HepG2 (cell line): ENCODE data around the gene IGFBP6. TPM values are rescaled to one million over a fixed set of nuclear protein-coding genes. Genes with fewer than 3 reads are reported as not detected.

ENCODE experiments used
- CBX1 ChIP-seq: IDR thresholded peaks from one replicate; pipeline ENCODE4 v1.6.1; 2016; ENCODE audit warnings: antibody characterized with exemption, low read depth
- NR2F2 ChIP-seq: IDR thresholded peaks from 2 replicates; pipeline ENCODE4 v1.6.1; 2012; ENCODE audit warnings: low read depth, inconsistent platforms, borderline replicate concordance
- PPARG ChIP-seq: conservative IDR thresholded peaks from 2 replicates; pipeline ENCODE4 v1.6.1; 2016; ENCODE audit warnings: missing biosample characterization, missing genetic modification reagents
- polyA plus RNA-seq, 8 experiments: library from polyadenylated mRNA; depleted of rRNA in 3 of 8; stranded (reverse) in 7 of 8; unstranded in 1 of 8; fragments of >200 nt; fragmentation: Illumina TruSeq in 4 of 8; extraction: Trizol in 4 of 8; gene quantifications; 2 replicates each; pipeline versions ENCODE4 v1.2.1 to v1.2.3, GENCODE V29; 2011 to 2016; ENCODE audit warnings: low read depth in 4 of 8, missing spikeins in 1 of 8, mixed read lengths in 1 of 8; ENCODE audit not compliant: insufficient read depth in 1 of 8
- total RNA-seq, 5 experiments: library from RNA; depleted of rRNA; stranded (reverse); fragments of >200 nt; fragmentation: Illumina TruSeq; extraction: Trizol; gene quantifications; 2 replicates each; pipeline ENCODE4 v1.2.3, GENCODE V29; 2016; ENCODE audit warnings: low read depth in 1 of 5
- TF ChIP-seq, protein P1 (sequence below): sonication (generic); formaldehyde crosslinking; conservative IDR thresholded peaks from 2 replicates; pipeline ENCODE4 v1.4.0; 2020; ENCODE audit warnings: mild to moderate bottlenecking, missing genetic modification reagents, moderate library complexity
- TF ChIP-seq, protein P2 (sequence below): sonication (generic); formaldehyde crosslinking; IDR thresholded peaks from 2 replicates; pipeline ENCODE4 v1.4.0; 2020; ENCODE audit warnings: mild to moderate bottlenecking, missing genetic modification reagents

Gene IGFBP6
- total and polyA plus RNA-seq, 2 of the 13 experiments (the other 11 are each of a cell fraction or from before 2014, with no cell fraction given) = 3.9 to 25.2 TPM

DNA sequence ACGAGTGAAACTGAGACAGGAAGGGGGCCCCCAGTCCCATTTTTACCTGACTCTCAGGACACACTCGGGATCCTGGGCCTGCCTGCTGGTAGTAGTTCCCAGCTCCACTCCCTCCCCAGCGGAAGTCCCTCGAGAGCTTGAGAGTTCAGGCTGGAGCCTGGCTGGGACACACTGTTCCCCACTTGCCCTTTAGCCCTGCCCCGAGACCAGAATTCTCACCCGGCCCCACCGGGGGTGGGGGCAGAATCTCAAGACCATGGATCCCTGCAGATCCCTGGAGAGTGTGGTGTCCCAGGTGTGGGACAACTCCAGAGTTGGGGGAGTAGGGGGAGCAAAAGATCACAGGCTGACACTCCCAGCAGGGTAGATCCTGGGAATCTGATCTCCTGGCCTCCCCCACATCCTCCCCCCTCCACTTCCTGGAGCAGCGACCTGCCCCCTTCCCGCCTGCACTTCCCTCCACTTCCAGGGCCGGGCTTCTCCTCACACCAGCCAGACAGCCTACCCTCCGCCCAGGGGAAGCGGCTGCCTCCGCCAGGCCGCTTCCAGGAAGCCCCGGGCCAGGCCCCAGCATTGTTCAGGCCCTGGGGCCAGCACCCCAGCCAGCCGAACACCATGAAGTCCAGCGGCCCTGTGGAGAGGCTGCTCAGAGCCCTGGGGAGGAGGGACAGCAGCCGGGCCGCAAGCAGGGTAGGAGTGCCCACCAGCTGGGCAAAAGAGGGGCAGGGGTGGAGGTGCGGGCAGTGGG is 47.7 kb upstream of the IGFBP6 start, which contains the start of gene TNS2 (continued):
- TF ChIP-seq, protein P1, sequence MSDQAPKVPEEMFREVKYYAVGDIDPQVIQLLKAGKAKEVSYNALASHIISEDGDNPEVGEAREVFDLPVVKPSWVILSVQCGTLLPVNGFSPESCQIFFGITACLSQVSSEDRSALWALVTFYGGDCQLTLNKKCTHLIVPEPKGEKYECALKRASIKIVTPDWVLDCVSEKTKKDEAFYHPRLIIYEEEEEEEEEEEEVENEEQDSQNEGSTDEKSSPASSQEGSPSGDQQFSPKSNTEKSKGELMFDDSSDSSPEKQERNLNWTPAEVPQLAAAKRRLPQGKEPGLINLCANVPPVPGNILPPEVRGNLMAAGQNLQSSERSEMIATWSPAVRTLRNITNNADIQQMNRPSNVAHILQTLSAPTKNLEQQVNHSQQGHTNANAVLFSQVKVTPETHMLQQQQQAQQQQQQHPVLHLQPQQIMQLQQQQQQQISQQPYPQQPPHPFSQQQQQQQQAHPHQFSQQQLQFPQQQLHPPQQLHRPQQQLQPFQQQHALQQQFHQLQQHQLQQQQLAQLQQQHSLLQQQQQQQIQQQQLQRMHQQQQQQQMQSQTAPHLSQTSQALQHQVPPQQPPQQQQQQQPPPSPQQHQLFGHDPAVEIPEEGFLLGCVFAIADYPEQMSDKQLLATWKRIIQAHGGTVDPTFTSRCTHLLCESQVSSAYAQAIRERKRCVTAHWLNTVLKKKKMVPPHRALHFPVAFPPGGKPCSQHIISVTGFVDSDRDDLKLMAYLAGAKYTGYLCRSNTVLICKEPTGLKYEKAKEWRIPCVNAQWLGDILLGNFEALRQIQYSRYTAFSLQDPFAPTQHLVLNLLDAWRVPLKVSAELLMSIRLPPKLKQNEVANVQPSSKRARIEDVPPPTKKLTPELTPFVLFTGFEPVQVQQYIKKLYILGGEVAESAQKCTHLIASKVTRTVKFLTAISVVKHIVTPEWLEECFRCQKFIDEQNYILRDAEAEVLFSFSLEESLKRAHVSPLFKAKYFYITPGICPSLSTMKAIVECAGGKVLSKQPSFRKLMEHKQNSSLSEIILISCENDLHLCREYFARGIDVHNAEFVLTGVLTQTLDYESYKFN (CRISPR knock-in tag) = peak; percentile 69
- TF ChIP-seq PPARG (CRISPR knock-in tag) (0 out of 2 replicates have a peak, but pooled peaks have one; percentile 22), NR2F2 (no peak), CBX1 (no peak)
- TF ChIP-seq, protein P2, sequence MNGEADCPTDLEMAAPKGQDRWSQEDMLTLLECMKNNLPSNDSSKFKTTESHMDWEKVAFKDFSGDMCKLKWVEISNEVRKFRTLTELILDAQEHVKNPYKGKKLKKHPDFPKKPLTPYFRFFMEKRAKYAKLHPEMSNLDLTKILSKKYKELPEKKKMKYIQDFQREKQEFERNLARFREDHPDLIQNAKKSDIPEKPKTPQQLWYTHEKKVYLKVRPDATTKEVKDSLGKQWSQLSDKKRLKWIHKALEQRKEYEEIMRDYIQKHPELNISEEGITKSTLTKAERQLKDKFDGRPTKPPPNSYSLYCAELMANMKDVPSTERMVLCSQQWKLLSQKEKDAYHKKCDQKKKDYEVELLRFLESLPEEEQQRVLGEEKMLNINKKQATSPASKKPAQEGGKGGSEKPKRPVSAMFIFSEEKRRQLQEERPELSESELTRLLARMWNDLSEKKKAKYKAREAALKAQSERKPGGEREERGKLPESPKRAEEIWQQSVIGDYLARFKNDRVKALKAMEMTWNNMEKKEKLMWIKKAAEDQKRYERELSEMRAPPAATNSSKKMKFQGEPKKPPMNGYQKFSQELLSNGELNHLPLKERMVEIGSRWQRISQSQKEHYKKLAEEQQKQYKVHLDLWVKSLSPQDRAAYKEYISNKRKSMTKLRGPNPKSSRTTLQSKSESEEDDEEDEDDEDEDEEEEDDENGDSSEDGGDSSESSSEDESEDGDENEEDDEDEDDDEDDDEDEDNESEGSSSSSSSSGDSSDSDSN (CRISPR knock-in tag) = peak; percentile 90
